ENCODE data around the gene TMEM150B. TPM values are rescaled to one million over a fixed set of nuclear protein-coding genes. Genes with fewer than 3 reads are reported as not detected.

TMEM150B gene
- polyA plus RNA-seq, 1 donor from 2014 or later: not detected

DNA sequence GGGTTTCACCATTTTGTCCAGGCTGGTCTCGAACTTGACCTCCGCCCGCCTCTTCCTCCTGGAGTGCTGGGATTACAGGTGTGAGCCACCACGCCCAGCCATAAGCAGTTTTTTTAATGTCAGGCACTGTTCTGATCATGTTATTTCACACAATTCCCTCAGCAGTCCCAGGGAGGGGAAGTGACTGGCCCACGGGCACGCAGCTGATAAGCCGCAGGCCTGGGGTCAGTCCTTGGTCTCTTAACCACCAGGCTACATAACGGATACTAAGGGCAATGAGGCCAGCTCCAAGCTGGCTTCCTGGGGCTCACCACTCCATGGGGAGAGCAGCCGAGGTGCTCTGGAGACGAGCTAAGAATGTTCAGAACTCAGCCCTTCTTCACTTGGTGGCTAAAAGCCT, 27.9 kb downstream of the TMEM150B start:
- H3K9ac ChIP-seq (ENCODE audit: low read length): no peak overlapping the region
- H3F3A ChIP-seq (ENCODE audit: insufficient read depth, low read length, poor library complexity, severe bottlenecking): no peaks in the 10 kb centered on the region

DNA sequence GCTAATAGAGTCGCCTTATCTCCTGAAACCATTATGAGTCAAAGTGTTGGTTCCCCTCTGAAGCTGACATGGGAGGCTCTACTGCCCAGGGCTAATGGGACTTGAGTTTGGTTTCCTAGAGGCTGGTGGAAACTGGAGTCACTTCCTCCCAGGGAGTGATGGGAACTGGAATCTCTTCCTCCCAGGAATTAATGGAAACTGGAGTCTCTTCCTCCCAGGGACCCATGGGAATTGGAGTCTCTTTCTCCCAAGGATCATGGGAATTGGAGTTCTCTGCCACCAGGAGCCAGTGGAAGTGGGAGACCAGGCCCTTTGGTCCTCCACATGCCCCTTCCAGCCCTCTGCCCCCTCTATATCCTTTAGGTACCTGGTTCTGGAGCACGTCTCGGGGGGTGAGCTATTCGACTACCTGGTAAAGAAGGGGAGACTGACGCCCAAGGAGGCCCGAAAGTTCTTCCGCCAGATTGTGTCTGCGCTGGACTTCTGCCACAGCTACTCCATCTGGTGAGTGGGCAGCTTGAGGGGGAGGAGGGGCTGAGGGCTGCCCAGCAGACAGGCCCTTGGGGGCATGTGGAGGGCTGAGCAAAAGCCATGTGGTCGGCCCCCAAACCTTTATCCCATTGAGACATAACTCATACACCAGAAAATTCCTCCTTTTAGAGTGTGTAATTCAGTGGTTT, 35.9 kb downstream of the TMEM150B start:
- H3K36me3 ChIP-seq (ENCODE audit: insufficient read depth, low read length): peaks cover 4% of the 10 kb centered on the region
- TF ChIP-seq, protein P1, sequence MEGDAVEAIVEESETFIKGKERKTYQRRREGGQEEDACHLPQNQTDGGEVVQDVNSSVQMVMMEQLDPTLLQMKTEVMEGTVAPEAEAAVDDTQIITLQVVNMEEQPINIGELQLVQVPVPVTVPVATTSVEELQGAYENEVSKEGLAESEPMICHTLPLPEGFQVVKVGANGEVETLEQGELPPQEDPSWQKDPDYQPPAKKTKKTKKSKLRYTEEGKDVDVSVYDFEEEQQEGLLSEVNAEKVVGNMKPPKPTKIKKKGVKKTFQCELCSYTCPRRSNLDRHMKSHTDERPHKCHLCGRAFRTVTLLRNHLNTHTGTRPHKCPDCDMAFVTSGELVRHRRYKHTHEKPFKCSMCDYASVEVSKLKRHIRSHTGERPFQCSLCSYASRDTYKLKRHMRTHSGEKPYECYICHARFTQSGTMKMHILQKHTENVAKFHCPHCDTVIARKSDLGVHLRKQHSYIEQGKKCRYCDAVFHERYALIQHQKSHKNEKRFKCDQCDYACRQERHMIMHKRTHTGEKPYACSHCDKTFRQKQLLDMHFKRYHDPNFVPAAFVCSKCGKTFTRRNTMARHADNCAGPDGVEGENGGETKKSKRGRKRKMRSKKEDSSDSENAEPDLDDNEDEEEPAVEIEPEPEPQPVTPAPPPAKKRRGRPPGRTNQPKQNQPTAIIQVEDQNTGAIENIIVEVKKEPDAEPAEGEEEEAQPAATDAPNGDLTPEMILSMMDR (IDR thresholded peaks at IDR 0.05; ENCODE audit: poor library complexity, severe bottlenecking): no peak
- TF ChIP-seq EP300 (conservative IDR thresholded peaks at IDR 0.05; ENCODE audit: poor library complexity, severe bottlenecking): no peak
- TF ChIP-seq TAF1 (IDR thresholded peaks at IDR 0.05; ENCODE audit: low read depth): no peak
- no peak for TF ChIP-seq RAD21 (conservative IDR thresholded peaks at IDR 0.05)
- no peak for TF ChIP-seq MXI1 (conservative IDR thresholded peaks at IDR 0.05; ENCODE audit: poor library complexity, severe bottlenecking)
- TF ChIP-seq POLR2AphosphoS5 (IDR thresholded peaks at IDR 0.05): no peak
- TF ChIP-seq, protein P2, sequence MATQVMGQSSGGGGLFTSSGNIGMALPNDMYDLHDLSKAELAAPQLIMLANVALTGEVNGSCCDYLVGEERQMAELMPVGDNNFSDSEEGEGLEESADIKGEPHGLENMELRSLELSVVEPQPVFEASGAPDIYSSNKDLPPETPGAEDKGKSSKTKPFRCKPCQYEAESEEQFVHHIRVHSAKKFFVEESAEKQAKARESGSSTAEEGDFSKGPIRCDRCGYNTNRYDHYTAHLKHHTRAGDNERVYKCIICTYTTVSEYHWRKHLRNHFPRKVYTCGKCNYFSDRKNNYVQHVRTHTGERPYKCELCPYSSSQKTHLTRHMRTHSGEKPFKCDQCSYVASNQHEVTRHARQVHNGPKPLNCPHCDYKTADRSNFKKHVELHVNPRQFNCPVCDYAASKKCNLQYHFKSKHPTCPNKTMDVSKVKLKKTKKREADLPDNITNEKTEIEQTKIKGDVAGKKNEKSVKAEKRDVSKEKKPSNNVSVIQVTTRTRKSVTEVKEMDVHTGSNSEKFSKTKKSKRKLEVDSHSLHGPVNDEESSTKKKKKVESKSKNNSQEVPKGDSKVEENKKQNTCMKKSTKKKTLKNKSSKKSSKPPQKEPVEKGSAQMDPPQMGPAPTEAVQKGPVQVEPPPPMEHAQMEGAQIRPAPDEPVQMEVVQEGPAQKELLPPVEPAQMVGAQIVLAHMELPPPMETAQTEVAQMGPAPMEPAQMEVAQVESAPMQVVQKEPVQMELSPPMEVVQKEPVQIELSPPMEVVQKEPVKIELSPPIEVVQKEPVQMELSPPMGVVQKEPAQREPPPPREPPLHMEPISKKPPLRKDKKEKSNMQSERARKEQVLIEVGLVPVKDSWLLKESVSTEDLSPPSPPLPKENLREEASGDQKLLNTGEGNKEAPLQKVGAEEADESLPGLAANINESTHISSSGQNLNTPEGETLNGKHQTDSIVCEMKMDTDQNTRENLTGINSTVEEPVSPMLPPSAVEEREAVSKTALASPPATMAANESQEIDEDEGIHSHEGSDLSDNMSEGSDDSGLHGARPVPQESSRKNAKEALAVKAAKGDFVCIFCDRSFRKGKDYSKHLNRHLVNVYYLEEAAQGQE (IDR thresholded peaks at IDR 0.05; ENCODE audit: borderline replicate concordance): no peak
- no peak for TF ChIP-seq SMC3 (conservative IDR thresholded peaks at IDR 0.05; ENCODE audit: poor library complexity)
- no peak for TF ChIP-seq EZH2 (IDR thresholded peaks at IDR 0.05; ENCODE audit: borderline replicate concordance, insufficient read depth, low read length, poor library complexity, severe bottlenecking)
- H3K27me3 ChIP-seq (ENCODE audit: insufficient read depth, low read depth, low read length): no peaks in the 10 kb centered on the region
- no peak overlapping the region for H3K4me3 ChIP-seq (ENCODE audit: low read length)
- no peaks in the 10 kb centered on the region for H3K9me3 ChIP-seq (ENCODE audit: low read length)
- H3F3A ChIP-seq (ENCODE audit: insufficient read depth, low read length, poor library complexity, severe bottlenecking): no peaks in the 10 kb centered on the region
- H3K9ac ChIP-seq (ENCODE audit: low read length): no peak overlapping the region
- no peak overlapping the region for H2AFZ ChIP-seq (ENCODE audit: low read depth, low read length)
- no peaks in the 10 kb centered on the region for H4K20me1 ChIP-seq (ENCODE audit: insufficient read depth)
- H3K79me2 ChIP-seq (replicated peaks; ENCODE audit: insufficient read depth, low read length): peaks cover 14% of the 10 kb centered on the region
- H3K27ac ChIP-seq (ENCODE audit: low read length): no peak overlapping the region
- H3K4me2 ChIP-seq (ENCODE audit: low read length): no peak overlapping the region
- H3K9me2 ChIP-seq (ENCODE audit: insufficient read depth, low read length): no peaks in the 10 kb centered on the region

More for the DNA sequence above, 27.9 kb downstream of the TMEM150B start:
- no peaks in the 10 kb centered on the region for H3K9me3 ChIP-seq (ENCODE audit: low read length)
- H3K9me2 ChIP-seq (ENCODE audit: insufficient read depth, low read length): no peaks in the 10 kb centered on the region
- H3K27ac ChIP-seq (ENCODE audit: low read length): no peak overlapping the region
- no peak overlapping the region for H2AFZ ChIP-seq (ENCODE audit: low read depth, low read length)
- no peaks in the 10 kb centered on the region for H3K79me2 ChIP-seq (replicated peaks; ENCODE audit: insufficient read depth, low read length)
- H4K20me1 ChIP-seq (ENCODE audit: insufficient read depth): no peaks in the 10 kb centered on the region
- no peaks in the 10 kb centered on the region for H3K36me3 ChIP-seq (ENCODE audit: insufficient read depth, low read length)
- no peaks in the 10 kb centered on the region for H3K27me3 ChIP-seq (ENCODE audit: insufficient read depth, low read depth, low read length)
- no peak overlapping the region for H3K4me2 ChIP-seq (ENCODE audit: low read length)
- TF ChIP-seq POLR2AphosphoS5 (IDR thresholded peaks at IDR 0.05) (no peak), EP300 (conservative IDR thresholded peaks at IDR 0.05; ENCODE audit: poor library complexity, severe bottlenecking) (no peak), RAD21 (conservative IDR thresholded peaks at IDR 0.05) (no peak), EZH2 (IDR thresholded peaks at IDR 0.05; ENCODE audit: borderline replicate concordance, insufficient read depth, low read length, poor library complexity, severe bottlenecking) (no peak), MXI1 (conservative IDR thresholded peaks at IDR 0.05; ENCODE audit: poor library complexity, severe bottlenecking) (no peak), SMC3 (conservative IDR thresholded peaks at IDR 0.05; ENCODE audit: poor library complexity) (no peak), TAF1 (IDR thresholded peaks at IDR 0.05; ENCODE audit: low read depth) (no peak)
- TF ChIP-seq, protein P1 (IDR thresholded peaks at IDR 0.05; ENCODE audit: poor library complexity, severe bottlenecking): no peak
- TF ChIP-seq, protein P2 (IDR thresholded peaks at IDR 0.05; ENCODE audit: borderline replicate concordance): no peak
- no peak overlapping the region for H3K4me3 ChIP-seq (ENCODE audit: low read length)

Data from neural cell (in vitro differentiated cells).